Activated CD4-positive, alpha-beta T cell treated with anti-CD3 and anti-CD28 coated beads for 1 hour (primary cell): ENCODE data around the gene CCDC88B.
A peak's percentile ranks its signal among the peaks of the same experiment; 100 is the strongest.
"Not testable (repeated sequence)": the region's sequence is repeated elsewhere in the genome, so short reads cannot be mapped to it uniquely, and the experiment has no call there.

Experiments
- DNase-seq: peaks from one replicate; pipeline ENCODE4 v3.0.0-alpha.2; 2020

Gene CCDC88B

GRCh38 chr11:64305691-64306562, 34.1 kb upstream of the CCDC88B start:
- DNase-seq, result peak; percentile 63

GRCh38 chr11:64306563-64306875, 33.5 kb upstream of the CCDC88B start:
- DNase-seq, result no peak

GRCh38 chr11:64306876-64307622, 33.0 kb upstream of the CCDC88B start:
- no peak for DNase-seq

GRCh38 chr11:64307795-64308194, 32.2 kb upstream of the CCDC88B start:
- not testable (repeated sequence) for DNase-seq

GRCh38 chr11:64312947-64313346, 27.1 kb upstream of the CCDC88B start:
- DNase-seq, result no peak

- DNase-seq, result no peak
Measured at GRCh38 chr11:64313491-64314145, 26.4 kb upstream of the CCDC88B start.

GRCh38 chr11:64314146-64314804, 25.7 kb upstream of the CCDC88B start:
- DNase-seq, result no peak

GRCh38 chr11:64314805-64315561, 25.0 kb upstream of the CCDC88B start:
- DNase-seq, result no peak

- DNase-seq, result not testable (repeated sequence)
Measured at GRCh38 chr11:64315667-64316526, 24.1 kb upstream of the CCDC88B start.

- DNase-seq, result peak; percentile 31
Measured at GRCh38 chr11:64316672-64317324, 23.2 kb upstream of the CCDC88B start.

- DNase-seq, result peak; percentile 93
Measured at GRCh38 chr11:64317325-64317960, 22.6 kb upstream of the CCDC88B start, which contains the start of gene TRMT112. TSS of gene TRMT112 (minus strand) at chr11:64317559. CDS start at chr11:64317526, 33 bp downstream.

- peak; percentile 91 for DNase-seq
Measured at GRCh38 chr11:64317961-64318765, 21.8 kb upstream of the CCDC88B start, which contains the start of gene PRDX5. TSS of gene PRDX5 (plus strand) at chr11:64318121. CDS start at chr11:64318216, 95 bp downstream.

GRCh38 chr11:64318766-64319761, 20.9 kb upstream of the CCDC88B start:
- no peak for DNase-seq

- no peak for DNase-seq
Measured at GRCh38 chr11:64320556-64320955, 19.4 kb upstream of the CCDC88B start.

- DNase-seq, result no peak
Measured at GRCh38 chr11:64321026-64321425, 19.0 kb upstream of the CCDC88B start.

- no peak for DNase-seq
Measured at GRCh38 chr11:64321533-64321932, 18.5 kb upstream of the CCDC88B start.

- no peak for DNase-seq
Measured at GRCh38 chr11:64322925-64323260, 17.1 kb upstream of the CCDC88B start.

GRCh38 chr11:64323373-64323772, 16.6 kb upstream of the CCDC88B start:
- no peak for DNase-seq
